ENCODE measurements around the gene KCND1.

KCND1 gene

GRCh38 chrX:48914593-48915493 is 56.8 kb downstream of the KCND1 start:
- FAIRE-seq (no peak), DNase-seq (ENCODE audit: insufficient read length, low spot score) (no peak)

GRCh38 chrX:48913605-48914366 is 57.9 kb downstream of the KCND1 start:
- DNase-seq (ENCODE audit: insufficient read length, low spot score) = no peak
- FAIRE-seq = peak; percentile 26

GRCh38 chrX:48911412-48912182 is 60.0 kb downstream of the KCND1 start, which contains the start of gene SLC35A2:
Gene SLC35A2 (minus strand): TSS chrX:48911646. CDS start chrX:48911636, 10 bp downstream.
- peak; percentile 68 for DNase-seq (ENCODE audit: insufficient read length, low spot score)
- peak; percentile 99 for FAIRE-seq

All from GM19239 (cell line).